ENCODE data around the gene MT1G.

- no peak for TF ChIP-seq CTCF (IDR thresholded peaks at IDR 0.05)
- TF ChIP-seq EP300 (IDR thresholded peaks at IDR 0.05; ENCODE audit: low read depth) = no peak
- TF ChIP-seq POLR2A (IDR thresholded peaks at IDR 0.05) = no peak
Measured at GRCh38 chr16:56679818-56680217, 12.0 kb upstream of the MT1G start.
